ENCODE data around the gene SPATA1.
"Not testable (repeated sequence)": the region's sequence is repeated elsewhere in the genome, so short reads cannot be mapped to it uniquely, and the experiment has no call there.

Gene SPATA1

DNA sequence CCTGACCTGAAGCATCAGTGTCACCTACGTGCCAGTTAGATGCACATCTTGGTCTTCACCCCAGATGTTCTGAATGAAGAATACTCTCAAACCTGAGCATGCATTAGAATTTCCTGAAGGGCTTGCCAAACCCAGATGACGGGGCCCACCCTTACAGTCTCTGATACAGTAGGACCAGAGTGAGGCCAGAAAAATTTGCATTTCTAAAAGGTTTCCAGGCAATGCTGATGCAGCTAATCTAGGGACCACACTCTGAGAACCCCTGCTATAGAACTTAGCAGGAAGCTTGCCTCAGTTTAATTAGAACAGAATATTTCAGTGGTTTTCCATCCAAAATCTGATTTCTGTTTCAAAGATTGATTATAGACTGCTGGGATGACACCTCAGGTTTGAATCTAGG is 77.9 kb downstream of the SPATA1 start:
- DNase-seq (ENCODE audit: extremely low read depth in 1 of 2, low read depth in 1 of 2) = no peak

DNA sequence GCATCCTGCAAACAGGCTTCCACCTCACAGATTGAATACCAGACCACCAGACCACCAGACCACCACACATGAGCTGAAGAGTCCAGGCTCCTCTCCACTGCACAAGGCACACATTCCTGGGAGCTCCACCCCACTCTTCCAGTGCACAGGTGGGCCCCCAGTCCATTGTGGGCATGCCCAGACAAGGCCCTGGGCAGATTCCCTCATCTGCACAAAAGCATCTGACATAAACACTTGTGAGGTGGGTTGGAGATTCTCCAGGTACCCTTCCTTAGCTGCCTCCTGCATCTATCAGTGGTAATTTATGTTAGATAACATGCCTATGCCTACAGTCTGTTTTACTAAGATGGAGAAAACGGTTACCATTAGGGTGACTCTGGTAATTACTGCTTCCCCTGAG is 79.6 kb downstream of the SPATA1 start:
- DNase-seq (ENCODE audit: extremely low read depth in 1 of 2, low read depth in 1 of 2) = no peak

DNA sequence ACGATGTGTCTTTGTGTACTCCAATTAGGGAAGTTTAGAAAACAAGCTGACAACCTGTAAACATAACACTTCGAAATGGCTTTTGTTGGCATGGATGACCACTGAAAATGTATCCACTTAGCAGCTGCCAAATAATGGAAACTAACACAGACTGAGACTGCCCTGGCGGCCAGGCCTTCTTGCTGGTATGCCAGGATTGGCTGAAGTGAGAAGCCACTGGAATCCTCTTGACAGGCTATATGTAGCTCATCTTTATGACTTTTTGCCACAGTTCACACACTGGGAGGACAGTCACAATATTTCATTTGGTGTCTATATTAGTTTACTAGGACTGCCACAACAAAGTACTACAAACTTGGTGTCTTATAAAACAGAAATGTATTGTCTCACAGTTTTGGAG is 80.9 kb downstream of the SPATA1 start:
- no peak for DNase-seq (ENCODE audit: extremely low read depth in 1 of 2, low read depth in 1 of 2)

DNA sequence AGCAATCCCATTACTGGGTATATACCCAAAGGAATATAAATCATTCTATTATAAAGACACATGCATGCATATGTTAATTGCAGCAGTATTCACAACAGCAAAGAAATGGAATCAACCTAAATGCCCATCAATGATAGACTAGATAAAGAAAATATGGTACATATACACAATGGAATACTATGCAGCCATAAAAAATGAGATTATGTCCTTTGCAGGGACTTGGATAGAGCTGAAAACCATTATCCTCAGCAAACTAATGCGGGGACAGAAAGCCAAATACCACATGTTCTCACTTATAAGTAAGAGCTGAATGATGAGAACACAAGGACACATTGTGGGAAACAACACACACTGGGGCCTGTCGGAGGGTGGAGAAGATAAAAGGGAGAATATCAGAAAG is 88.8 kb downstream of the SPATA1 start:
- DNase-seq (ENCODE audit: extremely low read depth in 1 of 2, low read depth in 1 of 2) = not testable (repeated sequence)

DNA sequence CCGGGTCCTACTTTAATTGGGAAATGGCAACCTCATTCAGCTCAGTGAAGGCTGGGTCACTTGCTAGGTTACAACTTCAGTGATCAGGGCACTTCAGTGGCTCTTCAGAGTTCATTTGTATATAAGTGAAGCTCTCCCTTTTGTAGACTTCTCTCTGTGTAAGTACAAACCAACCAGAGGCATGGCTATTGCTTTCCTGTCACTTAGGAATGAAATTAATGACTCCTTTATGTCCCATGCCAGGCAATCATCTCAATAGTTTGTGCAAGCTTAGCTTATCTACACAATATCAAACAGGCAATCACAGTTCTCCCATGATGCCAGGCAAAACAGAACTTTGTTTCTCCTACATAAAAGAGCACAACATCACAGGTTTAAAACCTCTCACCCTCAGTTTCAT is 90.8 kb downstream of the SPATA1 start:
- no peak for DNase-seq (ENCODE audit: extremely low read depth in 1 of 2, low read depth in 1 of 2)

DNA sequence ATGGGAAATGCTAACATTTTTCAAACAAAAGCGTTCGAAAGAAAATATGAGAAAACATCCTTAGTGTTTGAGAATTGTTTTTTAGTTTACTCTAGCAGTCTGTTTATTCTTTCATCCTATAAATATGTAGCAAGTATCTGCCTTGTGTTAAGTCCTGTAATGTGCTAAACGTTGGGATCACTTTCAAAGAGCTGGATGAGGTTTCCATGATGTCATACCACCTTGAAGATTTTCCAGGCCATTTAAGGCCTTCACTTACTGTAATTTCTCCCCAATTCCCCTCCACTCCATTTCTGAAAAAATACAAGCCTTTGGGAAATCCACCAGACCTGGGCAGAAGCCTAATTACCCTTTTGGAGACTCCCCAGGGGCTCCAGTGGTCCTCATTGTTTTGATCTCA is 92.2 kb downstream of the SPATA1 start:
- no peak for DNase-seq (ENCODE audit: extremely low read depth in 1 of 2, low read depth in 1 of 2)

DNA sequence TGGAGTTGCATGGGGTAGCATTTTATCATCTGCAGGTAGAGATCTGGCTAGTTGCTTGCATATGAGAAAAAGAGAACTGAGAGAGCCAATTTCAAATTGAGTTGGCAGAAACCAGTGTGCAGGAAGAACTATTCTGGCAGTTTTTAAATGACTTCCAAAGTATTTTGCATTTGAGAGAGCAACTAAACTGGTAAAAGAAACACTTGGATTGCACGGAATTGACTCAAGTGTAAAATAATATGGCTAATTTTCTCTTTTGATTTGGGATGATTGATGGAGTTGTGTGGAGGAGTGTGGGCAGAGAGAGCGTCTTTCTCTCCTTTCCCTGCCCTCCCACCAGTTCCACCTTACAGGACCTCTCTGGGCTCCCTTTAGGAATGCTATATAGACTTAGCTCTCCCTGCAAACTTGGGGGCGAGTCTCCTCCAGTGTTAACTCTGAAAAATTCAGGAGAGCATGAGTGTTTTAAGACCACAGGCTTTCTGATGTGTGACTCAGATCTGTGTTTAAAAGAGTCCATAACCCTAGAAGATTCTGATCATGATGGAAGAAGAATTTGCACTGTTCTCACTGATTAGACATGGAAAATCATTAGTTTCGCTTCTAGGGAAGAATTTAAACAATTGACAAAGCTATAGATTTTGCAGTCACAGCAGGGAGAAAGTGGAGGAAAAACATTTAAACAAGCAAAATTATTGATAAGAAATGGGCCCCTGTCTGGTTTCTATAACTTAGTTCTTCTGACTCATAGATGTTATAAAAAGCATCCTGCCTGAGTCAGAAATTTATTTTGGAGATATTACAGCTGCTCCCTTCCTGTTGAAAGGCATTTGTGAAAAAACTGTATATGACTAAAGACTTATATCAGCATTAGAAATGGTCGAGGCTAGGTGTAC is 92.9 kb downstream of the SPATA1 start:
- no peak for DNase-seq (ENCODE audit: extremely low read depth in 1 of 2, low read depth in 1 of 2)

DNA sequence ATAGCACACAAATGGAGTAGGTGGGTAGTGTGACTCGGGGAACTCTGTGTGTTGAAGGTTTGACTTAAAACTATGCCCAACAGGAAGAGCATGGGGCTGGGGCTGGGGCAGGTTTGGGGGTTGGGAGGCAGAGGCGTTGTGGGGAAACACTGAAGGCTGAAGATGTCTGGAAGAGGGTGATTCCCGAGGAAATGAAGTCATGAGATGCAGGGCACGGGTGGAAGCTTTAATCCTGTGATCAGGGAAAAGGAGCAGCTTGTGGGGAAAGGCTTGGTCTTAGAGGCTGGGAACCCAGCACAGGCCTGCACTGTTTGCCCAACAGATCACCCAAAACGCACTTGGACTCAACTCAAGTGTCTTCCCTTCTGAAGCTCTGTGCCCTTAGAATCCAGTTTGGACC is 94.6 kb downstream of the SPATA1 start:
- DNase-seq (ENCODE audit: extremely low read depth in 1 of 2, low read depth in 1 of 2) = no peak

DNA sequence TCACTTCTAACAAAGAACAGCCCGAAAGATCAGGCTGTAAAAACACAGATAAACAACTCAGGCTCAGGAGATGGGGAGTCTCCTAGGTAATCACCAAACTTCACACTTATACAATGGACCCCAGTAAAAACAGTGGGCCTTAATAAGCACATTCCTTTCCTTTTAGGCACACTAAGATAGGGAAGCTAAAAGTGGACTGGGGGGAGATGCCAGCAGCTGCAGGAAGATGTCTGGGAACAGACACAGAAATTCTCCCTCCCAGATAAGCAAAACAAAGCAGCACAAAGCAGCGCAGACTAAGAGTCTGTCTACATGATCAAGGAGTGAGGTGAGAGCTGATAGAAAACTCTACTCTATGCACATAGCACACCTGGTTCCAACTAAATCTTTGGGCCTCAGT is 97.0 kb downstream of the SPATA1 start:
- no peak for DNase-seq (ENCODE audit: extremely low read depth in 1 of 2, low read depth in 1 of 2)

DNA sequence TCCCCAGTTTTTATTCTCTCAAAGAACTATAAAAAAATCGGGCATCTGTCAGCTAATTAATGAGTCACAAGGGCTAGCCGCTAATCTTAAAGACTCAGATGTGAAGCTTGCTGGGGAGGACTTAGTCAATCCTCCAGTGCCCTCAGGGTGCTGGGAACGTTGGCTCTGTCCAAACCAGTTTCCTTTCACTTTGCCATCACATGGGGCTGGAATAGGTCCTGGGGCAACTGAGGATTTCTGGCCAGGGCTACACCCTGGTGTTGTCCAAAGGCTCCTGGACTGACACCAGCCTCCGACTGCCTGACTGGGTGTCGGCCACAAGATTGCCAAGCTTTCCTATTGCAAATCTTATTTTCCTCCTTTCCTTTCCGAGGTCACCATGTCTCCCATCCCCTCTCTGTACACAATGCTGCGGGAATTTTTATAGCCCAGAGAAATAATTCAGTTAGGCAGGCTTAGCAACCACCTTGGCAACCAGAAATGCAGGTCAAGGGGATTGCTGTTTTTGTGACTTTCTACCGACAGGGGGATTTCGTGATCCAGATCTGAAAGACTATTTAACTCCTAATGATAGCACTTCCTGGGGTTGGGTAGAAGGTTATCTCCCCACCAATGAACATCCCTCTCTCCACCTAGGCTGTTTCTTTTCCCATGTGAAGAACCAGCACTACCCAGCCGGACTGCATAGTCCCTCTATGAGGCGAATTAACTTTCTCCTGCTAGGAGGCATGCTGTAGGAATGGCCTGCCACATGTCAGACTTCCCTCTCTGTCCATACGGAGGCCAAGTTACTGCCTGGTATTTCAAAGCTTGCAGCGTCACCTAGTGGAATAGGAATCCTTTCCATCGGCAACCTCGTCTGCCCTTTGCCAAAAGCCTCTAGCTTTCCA is 98.0 kb downstream of the SPATA1 start:
- DNase-seq (ENCODE audit: extremely low read depth in 1 of 2, low read depth in 1 of 2) = no peak

DNA sequence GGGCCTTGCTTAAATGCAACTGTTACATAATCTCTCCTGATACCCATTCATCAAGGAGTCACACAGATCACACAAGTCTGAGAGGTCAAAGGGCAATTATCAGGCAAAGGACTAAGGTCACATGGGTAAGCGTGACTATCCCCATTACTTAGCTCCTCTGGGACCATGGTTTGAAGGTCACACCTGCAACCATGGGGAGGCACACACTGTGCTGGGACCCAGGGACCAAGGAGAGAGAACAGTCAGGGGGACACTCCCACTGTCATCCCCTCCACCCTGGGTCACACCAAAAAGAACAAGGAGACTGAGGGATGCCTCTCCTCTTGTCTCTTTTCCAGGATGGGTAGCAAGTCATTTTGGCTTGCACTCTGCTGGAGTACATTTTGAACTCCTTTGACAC is 99.0 kb downstream of the SPATA1 start:
- DNase-seq (ENCODE audit: extremely low read depth in 1 of 2, low read depth in 1 of 2) = no peak

DNA sequence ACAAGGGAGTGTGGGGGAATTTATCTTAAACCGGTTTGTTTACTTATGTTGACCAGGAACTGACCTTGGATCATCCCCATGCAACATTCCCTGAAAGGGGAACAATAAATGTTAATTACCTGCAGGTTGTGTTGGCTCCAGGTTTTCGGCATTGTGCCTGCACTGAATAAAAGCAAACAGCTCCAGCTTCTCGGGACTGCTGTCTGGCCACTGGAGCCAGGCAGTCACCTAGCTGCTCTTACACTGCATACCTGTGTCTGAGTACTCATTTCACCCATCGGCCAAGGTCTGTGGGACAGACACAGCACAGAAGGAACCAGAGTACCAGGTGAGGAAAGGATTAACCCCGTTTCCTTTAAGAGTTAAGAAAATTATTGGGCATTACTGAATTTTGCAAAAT is 100.8 kb downstream of the SPATA1 start:
- DNase-seq (ENCODE audit: extremely low read depth in 1 of 2, low read depth in 1 of 2) = no peak

DNA sequence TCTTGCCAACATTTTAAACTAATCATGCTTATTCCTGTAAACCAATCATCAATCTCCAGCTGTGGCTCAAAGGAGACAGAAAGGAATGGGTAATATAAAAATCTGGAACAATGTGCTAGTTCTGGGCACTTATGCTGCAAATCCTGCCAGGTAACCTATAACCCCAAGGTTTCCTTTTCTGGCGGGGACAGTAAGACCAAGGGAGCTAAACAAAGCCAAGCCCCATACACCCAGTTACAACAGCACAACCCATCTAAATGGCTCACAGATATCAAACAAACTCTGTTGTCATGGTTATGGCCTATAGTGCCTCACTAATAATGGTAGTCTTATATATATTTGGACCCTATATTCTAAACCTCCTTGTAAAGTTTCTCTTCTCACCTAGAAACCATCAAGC is 104.9 kb downstream of the SPATA1 start:
- no peak for DNase-seq (ENCODE audit: extremely low read depth in 1 of 2, low read depth in 1 of 2)

DNA sequence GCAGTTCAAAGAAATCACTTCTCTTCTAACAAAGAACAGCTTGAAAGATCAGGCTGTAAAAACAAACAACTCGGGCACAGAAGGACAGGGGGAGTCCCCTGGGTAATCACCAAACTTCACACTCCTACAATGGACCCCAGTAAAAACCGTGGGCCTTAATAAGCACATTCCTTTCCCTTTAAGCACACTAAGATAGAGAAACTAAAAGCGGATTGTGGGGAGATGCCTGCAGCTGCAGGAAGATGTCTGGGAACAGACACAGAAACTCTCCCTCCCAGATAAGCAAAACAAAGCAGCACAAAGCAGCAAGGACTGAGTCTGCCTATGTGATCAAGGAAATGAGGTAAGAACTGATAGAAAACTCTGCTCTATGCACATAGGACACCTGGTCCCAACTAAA is 105.6 kb downstream of the SPATA1 start:
- DNase-seq (ENCODE audit: extremely low read depth in 1 of 2, low read depth in 1 of 2) = no peak

DNA sequence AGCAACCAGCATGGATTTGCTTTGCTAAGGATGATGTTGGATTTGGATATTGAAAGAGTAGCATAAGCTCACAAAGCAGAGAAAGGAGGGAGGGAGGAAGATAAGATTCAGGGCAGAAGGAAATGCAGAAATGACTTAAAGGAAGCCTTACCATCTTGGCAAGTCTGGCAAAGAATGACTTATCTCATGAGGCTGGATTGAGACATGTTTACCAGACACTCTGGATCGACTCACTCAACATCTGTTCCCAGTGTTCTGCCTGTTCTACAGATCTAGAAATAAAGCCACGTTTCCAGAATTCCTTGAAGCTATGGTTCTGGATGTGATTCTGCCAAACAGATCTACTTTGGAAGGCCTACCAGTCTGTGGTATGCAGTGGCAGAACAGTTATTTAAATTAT is 106.8 kb downstream of the SPATA1 start:
- DNase-seq (ENCODE audit: extremely low read depth in 1 of 2, low read depth in 1 of 2) = no peak

DNA sequence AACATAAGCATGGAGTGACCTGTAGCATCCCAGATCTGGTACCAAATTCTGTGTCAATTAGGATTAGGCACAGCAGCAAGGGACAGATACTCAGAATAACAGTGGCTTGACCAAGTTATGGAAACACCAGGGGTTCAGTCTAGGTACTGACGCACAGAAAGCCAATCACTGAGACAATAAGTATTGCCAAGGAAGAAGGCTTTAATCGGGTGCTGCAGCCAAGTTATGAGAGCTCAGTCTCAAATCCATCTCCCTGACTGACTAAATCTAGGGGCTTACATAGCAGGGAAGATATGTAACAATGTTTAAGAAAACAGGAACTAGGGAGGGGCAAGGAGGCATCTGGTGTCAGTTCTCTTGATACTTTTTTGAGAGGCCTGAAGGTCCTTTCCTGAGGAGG is 107.7 kb downstream of the SPATA1 start:
- no peak for DNase-seq (ENCODE audit: extremely low read depth in 1 of 2, low read depth in 1 of 2)

DNA sequence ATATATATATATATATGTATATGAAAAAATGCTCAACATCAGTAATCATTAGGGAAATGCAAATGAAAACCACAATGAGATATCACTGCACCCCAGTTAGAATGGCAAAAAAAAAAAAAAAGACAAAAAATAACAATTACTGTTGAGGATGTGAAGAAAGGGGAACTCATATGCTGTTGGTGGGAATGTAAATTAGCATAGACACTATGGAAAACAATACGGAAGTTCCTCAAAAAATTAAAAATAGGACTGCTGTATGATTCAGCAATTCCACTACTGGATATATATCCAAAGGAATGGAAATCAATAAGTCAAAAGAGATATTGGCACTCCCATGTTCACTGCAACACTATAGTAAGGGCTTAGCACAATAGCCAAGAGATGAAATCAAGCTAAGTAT is 109.6 kb downstream of the SPATA1 start:
- no peak for DNase-seq (ENCODE audit: extremely low read depth in 1 of 2, low read depth in 1 of 2)

Measured in activated CD8-positive, alpha-beta memory T cell treated with anti-CD3 and anti-CD28 coated beads for 1 hour (primary cell).